Osteoblast (primary cell): ENCODE measurements around the gene AP1M1. TPM values are rescaled to one million over a fixed set of nuclear protein-coding genes. Genes with fewer than 3 reads are reported as not detected.

ENCODE experiments used
- DNase-seq: peaks from one replicate; pipeline ENCODE4 v3.0.0; 2011; ENCODE audit warnings: low spot score, mixed read lengths; ENCODE audit not compliant: insufficient read length; ENCODE audit errors: missing footprints
- H2AFZ ChIP-seq: 2 replicates; pipeline ENCODE4 v1.6.0; 2011; ENCODE audit warnings: mild to moderate bottlenecking, low read length
- H3K27ac ChIP-seq: 2 replicates; pipeline ENCODE4 v1.5.1; 2011; ENCODE audit warnings: mild to moderate bottlenecking, low read depth, low read length, moderate library complexity
- H3K27me3 ChIP-seq: 2 replicates; pipeline ENCODE4 v1.6.0; 2012; ENCODE audit warnings: mild to moderate bottlenecking, control low read depth, inconsistent platforms, low read length, moderate library complexity; ENCODE audit not compliant: insufficient read depth
- H3K36me3 ChIP-seq: 2 replicates; pipeline ENCODE4 v1.5.1; 2011; ENCODE audit warnings: mild to moderate bottlenecking, low read length, control low read depth, moderate library complexity; ENCODE audit not compliant: insufficient read depth
- H3K4me1 ChIP-seq: 2 replicates; pipeline ENCODE4 v1.5.1; 2011; ENCODE audit warnings: mild to moderate bottlenecking, low read length, control low read depth, moderate library complexity; ENCODE audit not compliant: insufficient read depth
- H3K4me2 ChIP-seq: 2 replicates; pipeline ENCODE4 v1.6.0; 2011; ENCODE audit warnings: mild to moderate bottlenecking, low read length; ENCODE audit not compliant: insufficient read depth
- H3K4me3 ChIP-seq: fragments of 200-600 bp; sonication (generic); 3 replicates; pipeline ENCODE4 v1.5.1; 2012; ENCODE audit warnings: mild to moderate bottlenecking, low read length, inconsistent platforms; ENCODE audit not compliant: insufficient read depth
- H3K79me2 ChIP-seq: 2 replicates; pipeline ENCODE4 v1.6.0; 2012; ENCODE audit warnings: mild to moderate bottlenecking, low read length, control low read depth, inconsistent platforms; ENCODE audit not compliant: insufficient read depth
- H3K9me3 ChIP-seq: 2 replicates; pipeline ENCODE4 v1.5.1; 2011; ENCODE audit warnings: low read depth, low read length, control low read depth
- H4K20me1 ChIP-seq: 2 replicates; pipeline ENCODE4 v1.6.0; 2012; ENCODE audit warnings: mild to moderate bottlenecking, low read length, control low read depth; ENCODE audit not compliant: insufficient read depth
- CTCF ChIP-seq: IDR thresholded peaks from 2 replicates; pipeline ENCODE4 v1.5.1; 2011; ENCODE audit warnings: mild to moderate bottlenecking, low read depth, low read length, moderate library complexity; ENCODE audit errors: extremely low read depth
- total RNA-seq: library from RNA; depleted of rRNA; stranded (reverse); fragments of >200 nt; gene quantifications from 2 replicates; pipeline ENCODE4 v1.2.3, GENCODE V29; 2012

Gene AP1M1
- total RNA-seq, 1 donor = 52.1 TPM

GRCh38 chr19:16235811-16236652 is 38.3 kb downstream of the AP1M1 start:
- Histone ChIP-seq H3K36me3 (peaks cover 40% of the 10 kb centered on the region), H3K4me1 (peaks cover 7% of the 10 kb centered on the region), H3K4me3 (no peak overlapping the region), H3K27me3 (no peaks in the 10 kb centered on the region), H4K20me1 (peaks cover 3% of the 10 kb centered on the region), H3K79me2 (no peaks in the 10 kb centered on the region), H3K4me2 (no peak overlapping the region), H3K27ac (no peak overlapping the region), H2AFZ (no peak overlapping the region), H3K9me3 (no peaks in the 10 kb centered on the region)
- no peak for TF ChIP-seq CTCF
- peak; percentile 68 for DNase-seq

- Histone ChIP-seq H3K4me3 (no peak overlapping the region), H3K79me2 (no peaks in the 10 kb centered on the region), H3K9me3 (no peaks in the 10 kb centered on the region), H4K20me1 (no peaks in the 10 kb centered on the region), H2AFZ (no peak overlapping the region), H3K4me2 (no peak overlapping the region), H3K4me1 (no peaks in the 10 kb centered on the region), H3K36me3 (no peaks in the 10 kb centered on the region), H3K27ac (no peak overlapping the region), H3K27me3 (no peaks in the 10 kb centered on the region)
- peak; percentile 86 for DNase-seq
- TF ChIP-seq CTCF = no peak
These were observed 46.4 kb downstream of the AP1M1 start for GRCh38 chr19:16244091-16244490.

GRCh38 chr19:16247353-16248182 is 49.9 kb downstream of the AP1M1 start:
- Histone ChIP-seq H3K27ac (no peak overlapping the region), H3K79me2 (no peaks in the 10 kb centered on the region), H3K4me1 (no peaks in the 10 kb centered on the region), H4K20me1 (no peaks in the 10 kb centered on the region), H3K9me3 (no peaks in the 10 kb centered on the region), H3K4me3 (no peak overlapping the region), H2AFZ (no peak overlapping the region), H3K36me3 (no peaks in the 10 kb centered on the region), H3K27me3 (no peaks in the 10 kb centered on the region), H3K4me2 (no peak overlapping the region)
- DNase-seq = peak; percentile 99
- peak; percentile 89 for TF ChIP-seq CTCF
